ENCODE measurements around the gene GALNT18. TPM values are rescaled to one million over a fixed set of nuclear protein-coding genes. Genes with fewer than 3 reads are reported as not detected.
A peak's percentile ranks its signal among the peaks of the same experiment; 100 is the strongest.
"Not testable (repeated sequence)": the region's sequence is repeated elsewhere in the genome, so short reads cannot be mapped to it uniquely, and the experiment has no call there.

Gene GALNT18
- total and polyA plus RNA-seq, 2 of the 4 experiments (the other 2 are of a cell fraction) = 9.5 to 11.3 TPM

- Histone ChIP-seq H3K9me1 (ENCODE audit: insufficient read depth, low read length) (peaks cover 17% of the 10 kb centered on the region), H2BK120ac (ENCODE audit: low read depth, low read length) (0 out of 2 replicates have a peak overlapping the region, but pooled peaks have one; percentile 26), H3K4me1 (ENCODE audit: control insufficient read depth, insufficient read depth, low read length) (peaks cover 17% of the 10 kb centered on the region)
- H3K4me3 ChIP-seq (ENCODE audit: insufficient read depth, low read depth, low read length); H2BK5ac ChIP-seq (ENCODE audit: low read depth, low read length, poor library complexity, severe bottlenecking); H4K5ac ChIP-seq (ENCODE audit: low read depth, low read length); H2BK15ac ChIP-seq (ENCODE audit: low read depth, low read length); H3K23ac ChIP-seq (ENCODE audit: low read depth, low read length); H3K27ac ChIP-seq (ENCODE audit: insufficient read depth, low read length); H3K9ac ChIP-seq (ENCODE audit: low read depth, low read length); H4K91ac ChIP-seq (ENCODE audit: insufficient read depth, low read depth, low read length); H3K36me3 ChIP-seq (ENCODE audit: control insufficient read depth, insufficient read depth, low read length); H2AK5ac ChIP-seq (ENCODE audit: low read depth, low read length); H3K18ac ChIP-seq (ENCODE audit: low read depth, low read length); in situ Hi-C loops (cut with MboI; ENCODE audit: low sequenced_read_pairs); H3K14ac ChIP-seq (replicated peaks; ENCODE audit: low read depth, low read length); CTCF ChIA-PET; H3K4ac ChIP-seq (ENCODE audit: low read depth, low read length); H2AK9ac ChIP-seq (replicated peaks; ENCODE audit: low read depth, low read length, poor library complexity); H3K9me3 ChIP-seq (ENCODE audit: control insufficient read depth, insufficient read depth, low read length); H2BK20ac ChIP-seq (ENCODE audit: low read depth, low read length); BruUV-seq (replicated peaks); H4K20me1 ChIP-seq (ENCODE audit: insufficient read depth, low read length); intact Hi-C loops (cut with micrococcal nuclease); ATAC-seq (ENCODE audit: low read depth); H3K56ac ChIP-seq (ENCODE audit: extremely low read depth, insufficient read depth, low read length); H3K27me3 ChIP-seq (ENCODE audit: control insufficient read depth, insufficient read depth, low read length); DNase-seq; dilution Hi-C loops (cut with HindIII; ENCODE audit: low sequenced_read_pairs, unreplicated experiment); H2AFZ ChIP-seq (replicated peaks; ENCODE audit: low read length, poor library complexity); POLR2A ChIA-PET (ENCODE audit: unreplicated experiment); H3K79me1 ChIP-seq (ENCODE audit: low read depth in 1 of 2, low read length in 2 of 2); H4K8ac ChIP-seq (ENCODE audit: low read depth in 2 of 2, low read length in 2 of 2); H3K4me2 ChIP-seq (ENCODE audit: low read depth, low read length): not testable (repeated sequence)
- WGBS, 2 experiments (ENCODE audit: extremely low coverage in 2 of 2, insufficient read length in 1 of 2) = no CpG with 5 or more reads among the region's 3 CpGs
Measured at GRCh38 chr11:11447601-11448000, 174.2 kb downstream of the GALNT18 start.

Measured in IMR-90 (cell line).